ENCODE measurements around the gene ZBTB44.

ZBTB44 gene

GRCh38 chr11:130328420-130328819, 13.7 kb upstream of the ZBTB44 start:
- TF ChIP-seq SIN3A (IDR thresholded peaks at IDR 0.05; ENCODE audit: borderline replicate concordance, insufficient read depth, low read length) (no peak), TAF1 (IDR thresholded peaks at IDR 0.05; ENCODE audit: borderline replicate concordance, insufficient read depth, low read length) (no peak), POLR2AphosphoS5 (IDR thresholded peaks at IDR 0.05; ENCODE audit: low read depth, low read length) (no peak), FOXP2 (optimal IDR thresholded peaks at IDR 0.05; ENCODE audit: borderline replicate concordance, extremely low read depth, extremely low read length, insufficient read depth) (no peak), REST (IDR thresholded peaks at IDR 0.05; ENCODE audit: insufficient read depth in 1 of 2, low read depth in 2 of 2, low read length in 2 of 2) (no peak)

GRCh38 chr11:130327716-130328115, 13.0 kb upstream of the ZBTB44 start:
- TF ChIP-seq REST (IDR thresholded peaks at IDR 0.05; ENCODE audit: insufficient read depth in 1 of 2, low read depth in 2 of 2, low read length in 2 of 2) (no peak), TAF1 (IDR thresholded peaks at IDR 0.05; ENCODE audit: borderline replicate concordance, insufficient read depth, low read length) (no peak), FOXP2 (optimal IDR thresholded peaks at IDR 0.05; ENCODE audit: borderline replicate concordance, extremely low read depth, extremely low read length, insufficient read depth) (no peak), POLR2AphosphoS5 (IDR thresholded peaks at IDR 0.05; ENCODE audit: low read depth, low read length) (no peak), SIN3A (IDR thresholded peaks at IDR 0.05; ENCODE audit: borderline replicate concordance, insufficient read depth, low read length) (no peak)

GRCh38 chr11:130325691-130326090, 11.0 kb upstream of the ZBTB44 start:
- no peak for TF ChIP-seq POLR2AphosphoS5 (IDR thresholded peaks at IDR 0.05; ENCODE audit: low read depth, low read length)
- no peak for TF ChIP-seq REST (IDR thresholded peaks at IDR 0.05; ENCODE audit: insufficient read depth in 1 of 2, low read depth in 2 of 2, low read length in 2 of 2)
- no peak for TF ChIP-seq TAF1 (IDR thresholded peaks at IDR 0.05; ENCODE audit: borderline replicate concordance, insufficient read depth, low read length)
- TF ChIP-seq SIN3A (IDR thresholded peaks at IDR 0.05; ENCODE audit: borderline replicate concordance, insufficient read depth, low read length): no peak
- TF ChIP-seq FOXP2 (optimal IDR thresholded peaks at IDR 0.05; ENCODE audit: borderline replicate concordance, extremely low read depth, extremely low read length, insufficient read depth): no peak

GRCh38 chr11:130323452-130324450, 9.0 kb upstream of the ZBTB44 start:
- TF ChIP-seq SIN3A (IDR thresholded peaks at IDR 0.05; ENCODE audit: borderline replicate concordance, insufficient read depth, low read length) (no peak), FOXP2 (optimal IDR thresholded peaks at IDR 0.05; ENCODE audit: borderline replicate concordance, extremely low read depth, extremely low read length, insufficient read depth) (no peak)

GRCh38 chr11:130322126-130322525, 7.4 kb upstream of the ZBTB44 start:
- no peak for TF ChIP-seq SIN3A (IDR thresholded peaks at IDR 0.05; ENCODE audit: borderline replicate concordance, insufficient read depth, low read length)
- no peak for TF ChIP-seq TAF1 (IDR thresholded peaks at IDR 0.05; ENCODE audit: borderline replicate concordance, insufficient read depth, low read length)
- no peak for TF ChIP-seq FOXP2 (optimal IDR thresholded peaks at IDR 0.05; ENCODE audit: borderline replicate concordance, extremely low read depth, extremely low read length, insufficient read depth)
- TF ChIP-seq POLR2AphosphoS5 (IDR thresholded peaks at IDR 0.05; ENCODE audit: low read depth, low read length): no peak
- no peak for TF ChIP-seq REST (IDR thresholded peaks at IDR 0.05; ENCODE audit: insufficient read depth in 1 of 2, low read depth in 2 of 2, low read length in 2 of 2)

All from PFSK-1 (cell line).